Epithelial cell of prostate (primary cell): Measurements from ENCODE around the gene TMEM62.
A peak's percentile ranks its signal among the peaks of the same experiment; 100 is the strongest.

Experiments used
- DNase-seq: peaks from one replicate; pipeline ENCODE4 v3.0.0-alpha.2; 2011; ENCODE audit warnings: low read depth, low spot score
- H3K27ac ChIP-seq: fragments of 450-650 bp; 2 replicates; pipeline ENCODE4 v1.5.1; 2017; ENCODE audit warnings: mild to moderate bottlenecking

TMEM62 gene

DNA sequence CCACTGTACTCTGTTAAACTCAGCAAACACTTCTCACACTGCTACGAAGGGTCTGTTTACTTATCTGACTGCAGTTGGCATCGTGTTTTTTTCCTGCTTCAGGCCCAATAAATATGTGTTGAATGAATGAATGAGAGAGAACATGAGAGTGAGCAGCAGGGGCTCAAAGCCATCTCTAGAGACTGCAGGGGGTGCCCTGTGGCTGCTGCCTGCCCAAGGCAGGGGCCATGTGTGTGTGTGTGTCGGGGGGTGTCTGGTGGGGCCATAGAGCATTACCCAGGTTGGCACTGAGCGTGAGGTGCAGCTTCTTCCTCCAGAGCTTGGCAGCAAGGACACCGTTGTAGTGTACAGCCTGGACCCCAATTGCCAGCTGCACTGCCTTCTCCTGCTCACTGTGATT lies 72.7 kb downstream of the TMEM62 start:
- DNase-seq: no peak

DNA sequence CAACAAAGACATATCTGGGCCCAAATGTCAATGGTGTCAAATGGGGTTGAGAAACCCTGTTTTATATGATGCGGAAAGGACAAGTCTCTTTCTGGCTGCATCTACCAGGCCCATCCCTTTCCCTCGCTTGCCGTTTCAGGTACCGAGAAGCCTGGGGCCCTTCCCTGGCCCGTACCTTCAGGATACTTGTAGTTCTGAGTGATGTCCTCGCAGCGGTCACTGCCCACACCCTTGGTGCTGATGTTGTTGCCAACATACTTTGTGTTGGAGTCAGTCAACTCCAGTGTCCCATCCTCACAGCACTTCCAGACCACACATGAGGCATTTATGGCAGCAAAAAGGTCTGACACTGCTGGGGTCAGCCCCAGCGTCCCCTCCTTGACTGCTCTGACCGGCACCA lies 73.6 kb downstream of the TMEM62 start:
- no peak overlapping the region for H3K27ac ChIP-seq
- DNase-seq: no peak

More for the DNA sequence above, 72.7 kb downstream of the TMEM62 start:
- H3K27ac ChIP-seq: no peak overlapping the region

DNA sequence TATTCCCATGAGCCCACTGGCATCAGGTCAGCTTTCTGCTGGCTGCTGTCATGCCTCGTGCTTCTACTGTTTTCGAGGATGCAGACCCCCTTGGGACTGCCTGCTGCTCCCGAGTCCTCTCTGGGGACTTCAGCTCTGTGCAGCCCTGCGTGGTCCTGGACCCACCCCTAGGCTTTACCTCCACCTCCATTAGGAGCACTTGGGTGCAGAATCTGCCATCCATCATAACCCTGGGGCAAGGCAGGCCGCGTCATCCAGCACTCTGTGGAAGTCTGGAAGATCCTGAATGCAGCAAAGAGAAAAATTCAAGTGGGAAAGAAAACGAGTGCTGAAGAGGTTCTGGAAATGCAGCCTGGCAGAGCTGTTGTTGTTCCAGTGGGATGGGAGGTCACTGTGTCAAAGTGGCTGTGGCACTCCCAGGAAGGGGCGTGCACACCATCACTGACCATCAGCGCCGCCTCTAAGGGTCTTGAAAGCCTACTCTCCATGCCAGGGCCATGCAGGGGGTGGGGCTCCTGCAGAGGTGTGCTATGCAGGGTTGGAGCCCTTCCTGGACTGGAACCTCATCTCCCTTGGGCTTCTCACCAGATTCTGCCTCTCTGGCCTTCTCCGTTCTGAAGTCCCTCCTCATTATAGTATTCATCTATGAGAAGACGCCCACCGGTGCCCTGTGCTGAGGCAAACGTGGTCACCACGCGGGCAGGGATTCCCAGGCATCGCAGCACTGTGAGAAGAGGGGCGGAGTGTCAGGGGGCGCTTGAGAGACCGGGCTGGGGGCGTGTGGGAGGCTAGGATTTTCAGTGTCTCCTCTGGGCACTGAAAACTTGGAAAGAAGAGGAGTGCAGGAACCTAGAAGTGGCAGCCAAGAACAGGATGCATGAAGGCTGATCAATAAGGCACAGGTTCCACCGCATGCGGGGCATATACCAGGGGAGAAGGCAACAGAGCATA lies 74.9 kb downstream of the TMEM62 start:
- H3K27ac ChIP-seq: no peak overlapping the region
- DNase-seq: no peak

DNA sequence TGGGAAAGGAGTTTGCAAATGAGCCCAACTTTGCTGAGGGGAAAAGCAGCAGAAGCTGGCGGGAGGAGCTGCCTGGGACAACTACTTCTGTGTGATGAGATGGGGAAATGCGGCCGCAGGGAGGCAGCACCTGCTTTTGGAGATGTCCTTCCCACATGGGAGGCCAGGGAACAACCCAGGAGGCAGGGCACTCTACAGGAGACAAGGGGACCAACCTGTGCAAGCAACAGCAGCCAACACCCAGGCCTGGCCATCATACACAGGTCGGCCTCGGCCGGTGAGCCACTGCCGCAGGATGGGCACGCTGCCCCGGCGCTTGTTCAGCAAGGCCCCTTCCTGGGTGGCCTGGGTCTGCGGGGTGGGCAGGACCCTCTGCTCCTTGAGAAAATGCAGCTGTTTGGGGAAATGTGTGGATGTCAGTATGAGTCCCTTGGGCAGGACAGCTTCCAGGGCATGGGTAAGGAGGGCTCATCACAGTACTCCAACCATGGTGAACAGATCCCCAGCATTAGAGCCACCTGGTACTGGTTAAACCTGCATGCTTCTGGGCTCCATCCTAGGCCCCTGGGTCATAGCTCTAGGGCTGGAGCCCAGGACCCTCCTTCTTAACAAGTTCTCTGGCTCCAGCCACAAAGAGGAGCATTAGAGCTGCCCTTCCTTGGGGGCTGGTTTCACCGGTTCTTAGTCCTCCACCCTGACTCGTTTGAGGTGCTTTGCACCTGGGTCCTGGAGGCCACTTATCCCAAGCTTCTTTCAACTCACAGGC lies 75.9 kb downstream of the TMEM62 start:
- no peak for DNase-seq
- no peak overlapping the region for H3K27ac ChIP-seq

DNA sequence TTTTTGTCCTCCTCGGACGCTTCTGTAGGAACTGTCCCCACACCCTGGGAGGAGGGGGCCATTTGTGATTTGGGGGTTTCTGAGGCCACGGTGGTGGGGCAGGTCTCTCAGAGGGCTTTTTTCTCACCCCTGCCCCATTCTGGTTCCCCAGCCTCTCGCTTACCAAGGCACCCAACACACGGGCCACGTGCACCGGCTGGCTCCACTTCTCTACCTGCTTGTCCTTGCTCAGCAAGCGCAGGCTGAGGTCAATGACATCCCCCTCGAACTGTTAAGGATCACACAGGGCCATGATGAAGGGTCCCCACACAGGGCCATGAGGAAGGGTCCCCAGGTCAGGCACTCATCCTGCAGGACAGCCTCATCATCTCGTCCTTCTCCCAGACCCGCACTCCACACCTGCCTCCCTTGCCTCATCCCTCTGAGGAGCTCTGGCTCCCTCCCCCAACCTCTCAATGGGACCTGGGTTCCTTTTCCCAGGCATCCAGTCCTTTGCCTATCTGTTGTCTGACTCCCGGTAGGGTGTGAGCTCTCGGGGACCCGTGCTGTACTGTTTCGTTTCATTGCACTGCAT lies 76.9 kb downstream of the TMEM62 start:
- DNase-seq: no peak
- H3K27ac ChIP-seq: no peak overlapping the region

DNA sequence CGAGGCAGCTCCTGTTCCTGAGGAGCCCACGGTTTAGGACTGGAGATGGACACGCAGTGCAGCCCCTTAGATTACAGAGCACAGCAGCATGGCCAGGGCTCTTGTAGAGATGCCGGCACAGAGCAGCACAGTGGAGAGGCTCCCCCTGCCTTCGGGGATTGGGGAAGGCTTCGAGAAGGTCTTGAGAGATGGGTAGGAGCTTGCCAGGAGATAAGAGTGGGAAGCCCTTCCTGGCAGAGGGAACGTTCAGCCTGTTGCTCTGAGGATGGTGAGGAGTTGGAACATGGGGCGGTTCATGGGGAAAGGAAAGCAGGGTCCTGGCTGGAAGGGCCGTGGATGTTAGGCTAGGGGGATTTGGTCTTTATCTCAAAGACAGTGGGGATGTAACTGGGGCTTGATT lies 77.4 kb downstream of the TMEM62 start:
- H3K27ac ChIP-seq: no peak overlapping the region
- no peak for DNase-seq

DNA sequence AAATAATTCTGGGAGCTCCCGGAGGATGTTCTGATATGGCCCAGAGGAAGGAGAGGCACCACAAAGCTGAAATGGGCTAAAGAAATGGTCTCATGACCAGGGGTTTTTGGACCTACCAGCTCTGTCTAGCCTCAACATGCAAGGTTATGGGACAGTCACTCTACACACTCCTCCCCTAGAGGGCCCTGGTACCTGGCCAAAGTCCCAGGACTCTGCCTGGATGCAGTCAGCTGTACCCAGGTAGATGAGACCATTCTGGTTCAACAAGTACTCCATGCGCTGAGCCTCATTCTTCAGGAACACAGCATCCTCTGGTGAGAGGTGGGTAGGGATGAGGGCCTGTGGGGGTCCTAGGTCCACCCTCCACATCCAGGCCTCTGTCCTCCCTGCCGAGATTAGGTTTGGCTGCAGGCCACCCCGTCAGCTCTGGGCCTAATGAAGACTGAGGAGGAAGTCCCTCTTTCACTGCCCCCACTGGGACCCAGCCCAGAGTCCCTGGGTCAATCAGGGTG lies 77.9 kb downstream of the TMEM62 start:
- H3K27ac ChIP-seq: no peak overlapping the region
- no peak for DNase-seq

DNA sequence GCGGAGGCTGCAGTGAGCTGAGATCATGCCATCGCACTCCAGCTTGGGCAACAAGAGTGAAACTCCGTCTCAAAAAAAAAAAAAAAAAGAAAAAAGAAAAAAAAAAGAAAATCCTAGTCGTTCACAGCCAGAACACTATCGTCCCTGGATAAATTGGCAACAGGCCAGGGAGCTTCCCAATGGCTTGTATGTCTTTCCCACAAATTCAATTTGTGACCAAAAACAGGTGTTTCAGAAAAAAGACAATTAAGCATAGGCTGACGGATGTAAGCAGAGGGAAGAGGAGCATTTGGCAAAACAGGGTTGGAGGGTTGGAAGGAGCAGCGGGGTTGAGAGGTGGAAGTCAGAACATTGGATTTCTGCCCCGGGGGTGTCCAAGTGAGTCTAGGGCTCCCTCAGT lies 78.9 kb downstream of the TMEM62 start:
- no peak for DNase-seq

DNA sequence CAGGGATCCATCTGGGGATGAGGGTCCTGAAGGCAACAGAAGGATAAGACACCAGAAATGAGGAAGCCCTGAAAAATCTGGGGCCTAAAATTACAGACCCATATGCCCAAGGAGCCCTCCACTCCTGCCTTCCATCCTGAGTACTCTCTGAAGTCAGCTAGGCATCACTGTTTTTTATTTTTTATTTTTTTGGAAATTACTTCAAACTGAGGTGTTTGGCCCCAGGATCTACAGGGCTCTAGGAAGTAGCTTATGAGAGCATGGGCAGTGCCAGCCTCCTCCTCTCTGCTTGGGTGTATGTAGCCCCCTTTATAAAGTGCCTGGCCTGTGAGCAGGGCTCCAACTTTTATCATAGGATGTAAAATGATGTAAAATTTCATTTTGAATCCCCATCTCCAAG lies 79.6 kb downstream of the TMEM62 start:
- H3K27ac ChIP-seq: no peak overlapping the region
- DNase-seq: no peak

More for the DNA sequence above, 78.9 kb downstream of the TMEM62 start:
- H3K27ac ChIP-seq: no peak overlapping the region

DNA sequence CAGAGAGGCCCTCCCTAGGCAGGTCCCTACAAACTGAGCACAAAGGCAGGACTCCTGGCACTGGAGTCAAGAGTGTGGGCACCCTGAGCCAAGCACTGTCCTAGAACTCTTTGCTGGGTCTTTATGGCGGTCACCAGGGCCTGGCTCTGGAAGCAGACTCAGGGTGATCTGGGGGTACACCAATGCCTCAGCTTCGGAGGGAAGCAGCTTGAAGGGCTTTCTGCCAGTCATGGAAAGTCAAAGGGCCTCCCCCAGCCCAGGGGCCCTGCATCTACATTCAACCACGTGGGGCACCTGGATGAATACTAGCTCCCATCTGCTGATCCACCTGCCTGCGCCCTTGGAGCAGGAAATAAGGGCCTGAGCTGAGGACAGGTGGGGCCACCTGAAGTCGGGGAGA lies 80.1 kb downstream of the TMEM62 start:
- no peak for DNase-seq
- H3K27ac ChIP-seq: no peak overlapping the region

DNA sequence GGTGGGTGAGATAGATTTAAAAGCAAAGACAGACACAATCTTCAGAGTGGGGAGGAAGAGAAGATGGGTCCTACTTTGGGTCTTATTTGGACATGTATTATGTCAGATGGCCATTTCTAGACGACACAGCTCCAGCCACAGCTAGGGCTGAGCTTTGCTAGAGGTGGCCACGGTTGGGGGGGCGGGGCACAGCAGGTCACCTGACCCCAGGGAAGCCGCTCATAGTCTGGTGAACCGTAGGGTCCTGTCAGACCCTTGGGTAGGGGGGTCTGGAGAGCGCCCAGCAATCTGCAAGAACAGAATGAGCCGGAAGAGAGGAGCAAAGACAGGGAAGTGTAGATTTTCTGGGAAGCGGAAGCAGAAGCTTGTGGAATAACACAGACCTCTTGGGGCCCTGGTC lies 80.8 kb downstream of the TMEM62 start:
- H3K27ac ChIP-seq: no peak overlapping the region

DNA sequence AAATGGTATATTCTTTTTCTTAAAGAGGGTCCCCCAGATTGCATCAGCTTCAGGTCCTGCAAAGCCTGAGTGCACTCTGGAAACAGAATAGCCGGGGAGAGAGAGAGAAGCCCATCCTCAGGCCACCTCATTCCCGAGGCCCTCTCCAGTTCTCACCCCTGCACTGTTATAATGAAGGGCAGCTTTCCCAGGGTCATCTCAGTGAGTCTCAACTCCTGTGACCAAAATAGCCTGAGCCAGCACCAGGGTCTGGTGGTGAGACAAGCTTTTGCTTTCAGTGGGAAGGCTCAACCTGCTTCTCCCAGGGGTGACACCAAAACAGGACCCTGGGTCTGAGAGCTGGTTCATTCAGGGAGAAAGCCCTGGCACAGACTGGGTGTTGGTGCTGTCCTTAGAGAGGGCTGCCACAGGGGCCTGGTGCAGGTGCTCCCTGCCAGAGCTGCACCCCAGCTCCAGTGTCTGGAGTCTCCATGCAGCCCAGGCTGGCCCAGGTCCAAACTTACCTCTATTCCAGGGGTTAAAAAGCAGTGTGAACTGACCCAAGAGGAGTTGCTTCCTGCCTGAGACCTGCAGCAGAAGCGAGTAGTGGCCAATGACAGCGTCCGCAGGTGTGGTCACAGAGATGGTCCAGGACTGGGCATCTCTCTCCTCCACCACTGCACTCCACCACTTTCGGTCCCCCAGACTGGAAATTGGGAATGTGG lies 81.4 kb downstream of the TMEM62 start:
- DNase-seq: no peak
- no peak overlapping the region for H3K27ac ChIP-seq

More for the DNA sequence above, 80.8 kb downstream of the TMEM62 start:
- DNase-seq: no peak

DNA sequence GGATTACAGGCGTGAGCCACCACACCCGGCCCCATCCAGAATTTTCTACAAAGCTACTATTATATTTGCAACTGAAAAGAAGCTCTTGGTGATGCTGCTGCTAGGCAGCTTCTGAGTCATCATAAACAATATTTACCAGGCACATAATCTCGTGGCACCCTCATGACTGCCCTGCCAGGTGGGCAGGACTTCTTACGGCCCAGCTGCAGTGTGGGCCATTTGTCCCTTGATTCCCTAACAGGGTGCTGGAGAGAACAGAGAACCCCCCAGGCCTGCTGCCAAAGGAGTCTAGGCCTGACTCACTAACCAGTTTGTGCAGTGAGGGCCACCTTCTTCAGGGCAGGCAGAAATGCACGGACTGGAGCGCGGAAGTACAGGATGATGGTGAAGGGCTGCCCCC lies 82.6 kb downstream of the TMEM62 start:
- peak; percentile 52 for DNase-seq
- no peak overlapping the region for H3K27ac ChIP-seq

DNA sequence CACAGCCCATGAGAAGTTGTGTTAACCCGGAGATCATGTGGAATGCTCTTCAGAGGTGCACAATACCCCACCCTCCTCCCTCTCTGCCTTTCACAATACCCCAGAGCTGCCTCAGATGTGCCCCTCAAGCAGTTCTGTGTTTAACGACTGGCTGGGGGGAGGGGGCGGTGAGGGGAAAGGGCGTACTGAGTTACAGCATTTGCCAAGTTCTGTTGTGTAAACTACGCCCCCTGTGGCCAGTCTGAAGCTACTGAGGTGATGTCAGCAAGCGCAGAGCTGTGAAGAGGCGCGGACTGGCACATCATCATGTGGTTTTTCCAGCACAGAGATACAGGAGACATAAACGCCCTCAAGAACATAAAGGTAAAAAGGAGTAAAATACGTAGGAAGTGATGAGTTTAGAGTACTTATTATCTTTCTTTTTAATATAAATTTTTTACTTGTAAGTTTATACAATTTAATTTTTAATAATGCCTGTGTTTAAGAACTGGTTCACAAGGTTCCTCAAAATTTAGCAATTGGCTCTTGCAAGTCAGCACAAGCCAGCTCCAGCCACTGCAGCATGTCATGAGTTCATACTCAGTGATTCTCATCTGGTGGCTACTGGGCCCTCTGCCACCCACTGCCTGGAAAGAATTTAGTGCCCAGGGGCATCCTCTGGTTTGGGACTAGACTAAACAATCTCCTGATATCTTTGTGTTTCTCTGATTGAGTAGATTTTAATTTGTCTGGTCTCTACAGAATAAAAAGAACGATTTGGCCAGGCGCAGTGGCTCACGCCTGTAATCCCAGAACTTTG lies 85.7 kb downstream of the TMEM62 start:
- DNase-seq: peak; percentile 87
- peak overlapping the region; percentile 51 for H3K27ac ChIP-seq

DNA sequence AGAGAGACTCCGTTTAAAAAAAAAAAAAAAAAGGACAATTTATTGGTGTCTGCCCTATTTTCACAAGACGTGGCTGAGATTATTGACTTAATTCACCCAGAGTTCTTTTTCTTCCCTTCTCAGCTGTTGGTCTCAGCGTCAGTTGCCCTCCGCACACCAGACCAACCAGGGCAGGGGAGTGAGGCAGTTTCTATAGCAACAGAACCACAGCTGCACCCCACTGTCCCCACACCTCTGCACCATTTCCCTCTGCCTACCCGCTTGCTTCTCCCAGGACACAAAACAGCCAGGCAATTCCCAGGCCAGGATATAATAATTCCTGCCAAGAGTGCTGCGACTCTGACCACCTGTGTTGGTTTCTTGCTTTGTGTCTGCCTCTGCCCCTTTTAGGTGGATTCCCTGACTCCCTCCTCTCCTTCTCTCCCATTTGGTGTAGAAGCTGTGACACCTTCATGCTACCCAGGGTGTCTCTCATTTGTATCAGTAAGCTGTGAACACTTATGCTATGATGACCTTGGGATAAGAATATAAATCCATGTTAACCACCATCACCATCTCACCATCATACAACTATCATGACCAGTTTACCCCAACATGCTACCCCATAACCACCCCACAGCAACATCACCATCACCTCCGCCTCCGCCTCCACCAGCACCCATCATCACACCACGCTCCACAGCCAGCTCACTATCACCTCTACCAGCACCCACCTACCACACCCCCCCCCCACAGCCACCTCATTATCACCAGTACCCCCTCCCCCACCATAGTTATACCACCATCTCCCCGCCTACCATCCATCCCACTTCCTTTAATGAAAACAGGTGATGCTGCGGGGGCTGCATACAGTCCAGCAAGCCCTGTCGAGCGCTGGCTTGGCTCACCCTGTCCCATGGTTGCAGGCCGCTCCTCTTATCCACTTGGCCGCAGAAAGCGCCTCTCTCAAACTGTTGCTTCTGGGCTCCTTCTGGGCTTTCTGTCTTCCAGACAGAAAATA lies 86.8 kb downstream of the TMEM62 start:
- peak overlapping the region; percentile 51 for H3K27ac ChIP-seq
- DNase-seq: no peak

DNA sequence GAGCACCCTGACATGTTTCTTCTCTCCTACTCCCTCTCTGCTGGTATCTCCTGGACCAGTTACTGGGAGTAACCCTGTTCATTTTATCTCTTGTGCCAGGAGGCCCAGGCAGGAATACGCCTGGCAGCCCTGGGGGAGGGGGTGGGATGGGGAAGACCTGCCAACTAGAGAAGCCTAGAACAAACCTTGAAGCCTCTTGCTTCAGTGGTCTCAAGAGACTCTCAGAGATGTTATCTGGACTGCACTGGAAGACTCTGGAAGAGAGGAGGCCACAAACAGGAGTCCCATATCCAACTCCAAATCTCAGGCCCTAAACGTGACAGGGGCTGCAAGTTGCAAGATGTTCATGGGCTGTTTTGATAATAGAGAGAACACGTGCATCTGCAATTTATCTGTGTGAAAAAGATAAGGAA lies 87.6 kb downstream of the TMEM62 start, which contains the start of gene EPB42:
TSS of gene EPB42 (minus strand) at position 28 of the 413 bp plus-strand sequence. CDS start 193 bp downstream, outside the sequence.
- no peak for DNase-seq

DNA sequence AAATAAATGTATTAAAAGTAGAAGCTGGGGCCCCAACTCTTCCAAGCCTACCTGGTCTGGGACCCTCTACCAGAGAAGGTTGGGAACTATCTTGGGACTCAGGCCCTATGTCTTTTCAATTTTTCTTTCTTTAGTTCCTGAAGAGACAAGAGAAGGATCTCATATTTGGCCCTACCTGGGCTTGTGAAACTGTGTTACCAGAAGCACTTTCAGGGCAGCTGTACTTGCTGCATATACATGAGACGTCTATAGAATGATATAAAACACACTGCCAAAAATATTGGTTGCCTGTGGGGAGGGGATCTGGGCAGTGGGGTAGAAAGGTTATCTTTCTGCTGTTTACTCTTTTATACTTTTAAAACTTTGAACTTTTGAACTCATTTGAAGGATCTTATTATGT lies 88.0 kb downstream of the TMEM62 start:
- H3K27ac ChIP-seq: no peak overlapping the region
- no peak for DNase-seq

More for the DNA sequence above, 87.6 kb downstream of the TMEM62 start, which contains the start of gene EPB42:
- H3K27ac ChIP-seq: peak within 1 kb of the TSS; percentile 51
